ENCODE measurements around the gene ACSL1. TPM values are rescaled to one million over a fixed set of nuclear protein-coding genes. Genes with fewer than 3 reads are reported as not detected.

ACSL1 gene
- polyA plus RNA-seq, 2 of the 4 experiments (the other 2 are of a cell fraction), result 10.0 to 12.4 TPM

DNA sequence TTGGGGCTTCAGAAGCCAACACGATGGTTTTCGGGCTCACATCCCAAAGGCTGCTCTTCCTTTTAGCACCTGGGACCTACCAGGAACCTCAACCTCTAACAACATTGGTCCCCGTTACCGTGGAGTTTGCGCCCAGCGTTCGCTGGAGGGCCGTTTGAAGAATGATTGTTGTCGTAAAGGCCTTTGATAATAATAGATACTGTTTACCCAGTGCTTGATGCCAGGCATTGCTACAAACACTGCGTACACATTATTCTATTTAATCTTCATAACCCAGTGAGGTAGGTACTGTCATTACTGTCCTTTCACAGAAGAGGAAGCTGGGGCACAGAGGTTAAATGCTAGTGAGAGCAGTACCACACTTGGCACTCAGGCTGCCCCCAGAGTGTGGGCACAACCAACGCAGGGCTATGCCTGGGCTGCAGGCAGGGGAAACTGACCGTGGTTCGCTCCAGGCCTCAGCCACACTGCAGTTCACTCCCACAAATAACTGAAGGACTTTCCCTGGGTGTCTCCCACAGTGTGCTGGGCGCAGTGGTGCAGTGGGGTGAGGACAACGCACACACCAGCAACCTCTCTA lies 1.0 kb upstream of the ACSL1 start (continued):
- no peak for TF ChIP-seq SMC3 (IDR thresholded peaks at IDR 0.05)
- no peak for TF ChIP-seq EHMT2 (IDR thresholded peaks at IDR 0.05; ENCODE audit: low read depth)
- TF ChIP-seq ZFP36 (IDR thresholded peaks at IDR 0.05; ENCODE audit: borderline replicate concordance, partially characterized antibody), result no peak
- TF ChIP-seq MAFK (IDR thresholded peaks at IDR 0.05; ENCODE audit: partially characterized antibody), result no peak
- TF ChIP-seq FOSL2 (IDR thresholded peaks at IDR 0.05), result no peak
- TF ChIP-seq FOSL2 (CRISPR knock-in tag; IDR thresholded peaks at IDR 0.05), result no peak
- TF ChIP-seq, protein P1, sequence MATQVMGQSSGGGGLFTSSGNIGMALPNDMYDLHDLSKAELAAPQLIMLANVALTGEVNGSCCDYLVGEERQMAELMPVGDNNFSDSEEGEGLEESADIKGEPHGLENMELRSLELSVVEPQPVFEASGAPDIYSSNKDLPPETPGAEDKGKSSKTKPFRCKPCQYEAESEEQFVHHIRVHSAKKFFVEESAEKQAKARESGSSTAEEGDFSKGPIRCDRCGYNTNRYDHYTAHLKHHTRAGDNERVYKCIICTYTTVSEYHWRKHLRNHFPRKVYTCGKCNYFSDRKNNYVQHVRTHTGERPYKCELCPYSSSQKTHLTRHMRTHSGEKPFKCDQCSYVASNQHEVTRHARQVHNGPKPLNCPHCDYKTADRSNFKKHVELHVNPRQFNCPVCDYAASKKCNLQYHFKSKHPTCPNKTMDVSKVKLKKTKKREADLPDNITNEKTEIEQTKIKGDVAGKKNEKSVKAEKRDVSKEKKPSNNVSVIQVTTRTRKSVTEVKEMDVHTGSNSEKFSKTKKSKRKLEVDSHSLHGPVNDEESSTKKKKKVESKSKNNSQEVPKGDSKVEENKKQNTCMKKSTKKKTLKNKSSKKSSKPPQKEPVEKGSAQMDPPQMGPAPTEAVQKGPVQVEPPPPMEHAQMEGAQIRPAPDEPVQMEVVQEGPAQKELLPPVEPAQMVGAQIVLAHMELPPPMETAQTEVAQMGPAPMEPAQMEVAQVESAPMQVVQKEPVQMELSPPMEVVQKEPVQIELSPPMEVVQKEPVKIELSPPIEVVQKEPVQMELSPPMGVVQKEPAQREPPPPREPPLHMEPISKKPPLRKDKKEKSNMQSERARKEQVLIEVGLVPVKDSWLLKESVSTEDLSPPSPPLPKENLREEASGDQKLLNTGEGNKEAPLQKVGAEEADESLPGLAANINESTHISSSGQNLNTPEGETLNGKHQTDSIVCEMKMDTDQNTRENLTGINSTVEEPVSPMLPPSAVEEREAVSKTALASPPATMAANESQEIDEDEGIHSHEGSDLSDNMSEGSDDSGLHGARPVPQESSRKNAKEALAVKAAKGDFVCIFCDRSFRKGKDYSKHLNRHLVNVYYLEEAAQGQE (IDR thresholded peaks at IDR 0.05), result no peak

DNA sequence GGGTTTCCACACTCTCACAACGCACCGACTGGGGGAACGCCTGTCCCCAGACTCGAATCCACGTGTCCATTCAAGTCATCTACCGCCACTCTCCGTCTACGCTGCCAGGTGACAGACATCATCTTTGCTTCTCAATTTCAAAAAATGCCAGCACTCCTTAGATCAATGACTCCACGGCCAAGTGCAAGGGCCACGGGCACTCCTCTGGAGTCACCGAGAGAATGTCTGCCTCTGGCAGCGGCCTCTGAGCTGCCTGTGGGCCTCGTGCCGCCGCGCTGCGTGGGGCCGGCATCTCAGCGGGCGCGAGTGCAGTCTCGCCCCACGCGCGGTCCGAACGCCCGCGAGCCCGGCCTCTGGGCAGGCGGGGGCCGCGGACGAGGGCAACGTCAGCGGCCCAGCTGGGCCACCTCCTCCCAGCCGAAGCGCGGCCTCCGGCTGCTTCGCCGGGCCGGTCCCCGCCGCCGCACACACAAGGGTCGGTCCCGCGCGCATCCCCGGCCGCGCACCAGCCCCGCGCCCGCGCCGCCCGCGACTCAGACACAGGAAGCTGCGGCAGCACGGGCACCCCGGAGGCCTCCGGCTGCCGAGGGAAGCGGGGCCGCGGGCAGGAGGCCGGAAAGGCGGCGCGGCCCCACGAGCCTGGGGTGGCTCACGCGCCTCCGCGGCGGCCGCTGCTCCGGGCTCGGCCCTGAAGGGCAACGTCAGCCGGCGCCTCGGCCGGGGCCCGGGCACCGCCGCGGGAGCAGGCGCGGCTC lies 450 bp downstream of the ACSL1 start:
- FAIRE-seq, result no peak

DNA sequence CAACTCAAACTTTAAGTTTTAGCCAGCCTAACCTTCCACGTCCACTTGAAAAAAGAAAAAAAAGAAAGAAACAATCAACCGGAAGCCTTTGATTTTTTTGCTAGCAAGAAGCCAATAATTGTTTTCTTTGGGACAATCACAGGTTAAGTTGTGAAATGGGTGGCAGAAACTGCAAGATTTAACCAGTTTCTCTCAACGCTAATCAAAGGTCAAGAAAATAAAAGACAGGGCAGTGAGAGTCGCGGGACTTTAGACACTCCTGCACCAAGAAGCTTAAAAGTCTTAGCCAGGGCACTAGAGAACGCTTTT lies 1.0 kb downstream of the ACSL1 start:
- ChIA-PET CTCF (interaction anchor here (0.8 to 1.5 kb wide), 4 partner anchors 10 to 29 kb away, joined by 3 to 4 read pairs (median 3); no protein-coding TSS in a partner anchor), POLR2A (no interaction called here)
- Histone ChIP-seq H3K4me3 (peak overlapping the region; percentile 56), H3K4me2 (peak overlapping the region; percentile 78), H3K27ac (peak overlapping the region; percentile 64 to 92; a peak in 2 of 6 replicates), H3K4me1 (0 out of 3 replicates have a peak, but pooled peaks cover 4% of the 10 kb centered on the region), H3K9me3 (no peaks in the 10 kb centered on the region)
- WGBS (ENCODE audit: missing lambda C conversion rate), result 82% methylated on average over 6 of the region's 6 CpGs
- TF ChIP-seq, protein P2, sequence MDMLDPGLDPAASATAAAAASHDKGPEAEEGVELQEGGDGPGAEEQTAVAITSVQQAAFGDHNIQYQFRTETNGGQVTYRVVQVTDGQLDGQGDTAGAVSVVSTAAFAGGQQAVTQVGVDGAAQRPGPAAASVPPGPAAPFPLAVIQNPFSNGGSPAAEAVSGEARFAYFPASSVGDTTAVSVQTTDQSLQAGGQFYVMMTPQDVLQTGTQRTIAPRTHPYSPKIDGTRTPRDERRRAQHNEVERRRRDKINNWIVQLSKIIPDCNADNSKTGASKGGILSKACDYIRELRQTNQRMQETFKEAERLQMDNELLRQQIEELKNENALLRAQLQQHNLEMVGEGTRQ (IDR thresholded peaks at IDR 0.05), result no peak
- TF ChIP-seq RCOR1 (IDR thresholded peaks at IDR 0.05; ENCODE audit: low read depth, low read length), result no peak
- TF ChIP-seq JUNB (IDR thresholded peaks at IDR 0.05), result no peak
- TF ChIP-seq ZSCAN20 (CRISPR knock-in tag; IDR thresholded peaks at IDR 0.05), result no peak
- TF ChIP-seq, protein P3, sequence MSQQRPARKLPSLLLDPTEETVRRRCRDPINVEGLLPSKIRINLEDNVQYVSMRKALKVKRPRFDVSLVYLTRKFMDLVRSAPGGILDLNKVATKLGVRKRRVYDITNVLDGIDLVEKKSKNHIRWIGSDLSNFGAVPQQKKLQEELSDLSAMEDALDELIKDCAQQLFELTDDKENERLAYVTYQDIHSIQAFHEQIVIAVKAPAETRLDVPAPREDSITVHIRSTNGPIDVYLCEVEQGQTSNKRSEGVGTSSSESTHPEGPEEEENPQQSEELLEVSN (IDR thresholded peaks at IDR 0.05; ENCODE audit: borderline replicate concordance, low read depth), result no peak
- TF ChIP-seq CHD4 (IDR thresholded peaks at IDR 0.05; ENCODE audit: borderline replicate concordance), result no peak
- no peak for TF ChIP-seq EHF (CRISPR knock-in tag; IDR thresholded peaks at IDR 0.05)
- TF ChIP-seq FOXS1 (CRISPR knock-in tag; IDR thresholded peaks at IDR 0.05), result no peak
- TF ChIP-seq RNF2 (IDR thresholded peaks at IDR 0.05; ENCODE audit: borderline replicate concordance, low read depth), result no peak
- no peak for TF ChIP-seq HOXB13 (CRISPR knock-in tag; IDR thresholded peaks at IDR 0.05; ENCODE audit: low read depth)
- TF ChIP-seq, protein P4, sequence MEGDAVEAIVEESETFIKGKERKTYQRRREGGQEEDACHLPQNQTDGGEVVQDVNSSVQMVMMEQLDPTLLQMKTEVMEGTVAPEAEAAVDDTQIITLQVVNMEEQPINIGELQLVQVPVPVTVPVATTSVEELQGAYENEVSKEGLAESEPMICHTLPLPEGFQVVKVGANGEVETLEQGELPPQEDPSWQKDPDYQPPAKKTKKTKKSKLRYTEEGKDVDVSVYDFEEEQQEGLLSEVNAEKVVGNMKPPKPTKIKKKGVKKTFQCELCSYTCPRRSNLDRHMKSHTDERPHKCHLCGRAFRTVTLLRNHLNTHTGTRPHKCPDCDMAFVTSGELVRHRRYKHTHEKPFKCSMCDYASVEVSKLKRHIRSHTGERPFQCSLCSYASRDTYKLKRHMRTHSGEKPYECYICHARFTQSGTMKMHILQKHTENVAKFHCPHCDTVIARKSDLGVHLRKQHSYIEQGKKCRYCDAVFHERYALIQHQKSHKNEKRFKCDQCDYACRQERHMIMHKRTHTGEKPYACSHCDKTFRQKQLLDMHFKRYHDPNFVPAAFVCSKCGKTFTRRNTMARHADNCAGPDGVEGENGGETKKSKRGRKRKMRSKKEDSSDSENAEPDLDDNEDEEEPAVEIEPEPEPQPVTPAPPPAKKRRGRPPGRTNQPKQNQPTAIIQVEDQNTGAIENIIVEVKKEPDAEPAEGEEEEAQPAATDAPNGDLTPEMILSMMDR (IDR thresholded peaks at IDR 0.05), result no peak
- no peak for TF ChIP-seq MAZ (IDR thresholded peaks at IDR 0.05; ENCODE audit: borderline replicate concordance, low read depth, low read length)
- TF ChIP-seq GATA3 (IDR thresholded peaks at IDR 0.05; ENCODE audit: borderline replicate concordance), result no peak
- ATAC-seq, result no peak
- FAIRE-seq, result no peak
- no peak for DNase-seq (ENCODE audit: low read depth in 1 of 2, low spot score in 1 of 2)

More for the DNA sequence above, 450 bp downstream of the ACSL1 start:
- TF ChIP-seq, protein P5, sequence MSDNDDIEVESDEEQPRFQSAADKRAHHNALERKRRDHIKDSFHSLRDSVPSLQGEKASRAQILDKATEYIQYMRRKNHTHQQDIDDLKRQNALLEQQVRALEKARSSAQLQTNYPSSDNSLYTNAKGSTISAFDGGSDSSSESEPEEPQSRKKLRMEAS (IDR thresholded peaks at IDR 0.05), result peak; percentile 17; the same call in 1 of the 2 replicates
- TF ChIP-seq RNF2 (IDR thresholded peaks at IDR 0.05; ENCODE audit: borderline replicate concordance, low read depth) (0 out of 2 replicates have a peak, but pooled peaks have one; percentile 23), POLR2AphosphoS2 (conservative IDR thresholded peaks at IDR 0.05; ENCODE audit: low read length) (no peak)
- ATAC-seq (peak; percentile 69 to 83), DNase-seq (ENCODE audit: low read depth in 1 of 2, low spot score in 1 of 2) (no peak)
- POLR2A ChIA-PET, result no interaction called here
- Histone ChIP-seq H3K9me3 (no peaks in the 10 kb centered on the region), H3K4me1 (0 out of 3 replicates have a peak, but pooled peaks cover 4% of the 10 kb centered on the region), H3K4me3 (peak overlapping the region; percentile 56), H3K27ac (peak overlapping the region; percentile 64 to 92), H3K4me2 (peak overlapping the region; percentile 78)
- WGBS (ENCODE audit: missing lambda C conversion rate), result 36% methylated on average over 5 of the region's 92 CpGs
- CTCF ChIA-PET, result interaction anchor here (0.8 to 1.5 kb wide), 4 partner anchors 11 to 30 kb away, joined by 3 to 4 read pairs (median 3); no protein-coding TSS in a partner anchor

Data from A549 (cell line).